ENCODE results near the gene NFE2L2.

DNA sequence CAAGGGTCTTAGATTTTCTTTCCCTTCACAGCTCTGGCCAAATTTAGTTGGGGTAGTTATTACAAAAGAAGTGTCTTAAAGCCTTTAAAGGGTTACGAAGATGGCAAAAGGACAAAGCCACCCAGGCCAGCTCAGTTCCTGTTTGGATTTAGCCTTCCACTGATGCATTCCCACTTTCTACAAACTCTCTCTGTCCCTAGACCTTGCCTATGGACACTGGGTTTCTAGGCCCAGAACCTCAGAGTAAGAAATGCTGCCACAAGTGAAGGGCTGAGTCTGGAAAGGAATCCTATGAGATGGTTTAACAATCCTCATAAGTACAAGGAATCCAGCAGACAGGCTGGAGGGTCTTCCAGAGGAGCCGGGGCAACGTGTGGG is 13.4 kb downstream of the NFE2L2 start:
- TF ChIP-seq, protein P1, sequence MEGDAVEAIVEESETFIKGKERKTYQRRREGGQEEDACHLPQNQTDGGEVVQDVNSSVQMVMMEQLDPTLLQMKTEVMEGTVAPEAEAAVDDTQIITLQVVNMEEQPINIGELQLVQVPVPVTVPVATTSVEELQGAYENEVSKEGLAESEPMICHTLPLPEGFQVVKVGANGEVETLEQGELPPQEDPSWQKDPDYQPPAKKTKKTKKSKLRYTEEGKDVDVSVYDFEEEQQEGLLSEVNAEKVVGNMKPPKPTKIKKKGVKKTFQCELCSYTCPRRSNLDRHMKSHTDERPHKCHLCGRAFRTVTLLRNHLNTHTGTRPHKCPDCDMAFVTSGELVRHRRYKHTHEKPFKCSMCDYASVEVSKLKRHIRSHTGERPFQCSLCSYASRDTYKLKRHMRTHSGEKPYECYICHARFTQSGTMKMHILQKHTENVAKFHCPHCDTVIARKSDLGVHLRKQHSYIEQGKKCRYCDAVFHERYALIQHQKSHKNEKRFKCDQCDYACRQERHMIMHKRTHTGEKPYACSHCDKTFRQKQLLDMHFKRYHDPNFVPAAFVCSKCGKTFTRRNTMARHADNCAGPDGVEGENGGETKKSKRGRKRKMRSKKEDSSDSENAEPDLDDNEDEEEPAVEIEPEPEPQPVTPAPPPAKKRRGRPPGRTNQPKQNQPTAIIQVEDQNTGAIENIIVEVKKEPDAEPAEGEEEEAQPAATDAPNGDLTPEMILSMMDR (IDR thresholded peaks at IDR 0.05; ENCODE audit: insufficient read depth, low read depth, low read length) = no peak
- no peak for TF ChIP-seq EZH2 (IDR thresholded peaks at IDR 0.05; ENCODE audit: insufficient read depth, low read length)

Data from astrocyte (in vitro differentiated cells and primary cell).